SK-N-SH treated with all-trans-retinoic acid at 6 μM for 48 hours (cell line): ENCODE measurements around the gene CACNB3.

ENCODE experiments used
- ATAC-seq: fragments of 200-7000 bp; cut with Tn5 transposase; 3 replicates; pipeline ENCODE4 v1.9.1; 2020; ENCODE audit warnings: mild to moderate bottlenecking, moderate library complexity
- ARNTL ChIP-seq: fragments of 450-650 bp; formaldehyde crosslinking; IDR thresholded peaks from 2 replicates; pipeline ENCODE4 v1.5.0; 2020; ENCODE audit warnings: low read depth, mild to moderate bottlenecking, moderate library complexity, borderline replicate concordance
- BACH2 ChIP-seq: fragments of 250-450 bp; sonication (Bioruptor Pico); IDR thresholded peaks from 2 replicates; pipeline ENCODE4 v1.9.0; 2021; ENCODE audit warnings: mild to moderate bottlenecking, borderline replicate concordance
- CREB5 ChIP-seq: fragments of 250-450 bp; sonication (Bioruptor Pico); IDR thresholded peaks from 2 replicates; pipeline ENCODE4 v1.5.1; 2020; ENCODE audit warnings: low read depth, mild to moderate bottlenecking, moderate library complexity
- CSDC2 ChIP-seq: fragments of 250-450 bp; sonication (Bioruptor Pico); IDR thresholded peaks from 2 replicates; pipeline ENCODE4 v1.5.0; 2020; ENCODE audit warnings: mild to moderate bottlenecking, moderate library complexity
- GLIS3 ChIP-seq: fragments of 250-450 bp; sonication (Bioruptor Pico); IDR thresholded peaks from 2 replicates; pipeline ENCODE4 v1.5.0; 2020; ENCODE audit warnings: mild to moderate bottlenecking, moderate library complexity
- OSR1 ChIP-seq: fragments of 250-450 bp; sonication (Bioruptor Pico); IDR thresholded peaks from 2 replicates; pipeline ENCODE4 v1.8.0; 2022; ENCODE audit warnings: moderate library complexity, mild to moderate bottlenecking, inconsistent platforms
- PATZ1 ChIP-seq: fragments of 250-450 bp; sonication (Bioruptor Pico); IDR thresholded peaks from 2 replicates; pipeline ENCODE4 v1.8.0; 2020; ENCODE audit warnings: mild to moderate bottlenecking, moderate library complexity, borderline replicate concordance
- POU6F1 ChIP-seq: fragments of 250-450 bp; sonication (Bioruptor Pico); IDR thresholded peaks from 2 replicates; pipeline ENCODE4 v1.8.0; 2021; ENCODE audit warnings: low read depth, mild to moderate bottlenecking, moderate library complexity, borderline replicate concordance
- PPARA ChIP-seq: fragments of 250-450 bp; sonication (Bioruptor Pico); IDR thresholded peaks from 2 replicates; pipeline ENCODE4 v1.5.0; 2020; ENCODE audit warnings: mild to moderate bottlenecking, borderline replicate concordance
- RARB ChIP-seq: fragments of 250-450 bp; sonication (Bioruptor Pico); IDR thresholded peaks from 2 replicates; pipeline ENCODE4 v1.8.0; 2021; ENCODE audit warnings: mild to moderate bottlenecking, moderate library complexity
- SNAI2 ChIP-seq: fragments of 250-450 bp; sonication (Bioruptor Pico); IDR thresholded peaks from 2 replicates; pipeline ENCODE4 v1.5.0; 2020; ENCODE audit warnings: mild to moderate bottlenecking, moderate library complexity
- TCF4 ChIP-seq: fragments of 250-450 bp; sonication (Bioruptor Pico); IDR thresholded peaks from 2 replicates; pipeline ENCODE4 v1.8.0; 2021; ENCODE audit warnings: mild to moderate bottlenecking, moderate library complexity, borderline replicate concordance
- ZC3H10 ChIP-seq: fragments of 250-450 bp; sonication (Bioruptor Pico); IDR thresholded peaks from 2 replicates; pipeline ENCODE4 v1.5.1; 2021; ENCODE audit warnings: mild to moderate bottlenecking, moderate library complexity
- ZFP3 ChIP-seq: fragments of 250-450 bp; sonication (Bioruptor Pico); IDR thresholded peaks from 2 replicates; pipeline ENCODE4 v1.5.0; 2020; ENCODE audit warnings: mild to moderate bottlenecking, moderate library complexity
- ZFP30 ChIP-seq: fragments of 450-650 bp; formaldehyde crosslinking; IDR thresholded peaks from 2 replicates; pipeline ENCODE4 v1.5.0; 2022; ENCODE audit warnings: mild to moderate bottlenecking, moderate library complexity
- ZNF565 ChIP-seq: fragments of 450-650 bp; formaldehyde crosslinking; conservative IDR thresholded peaks from 2 replicates; pipeline ENCODE4 v1.5.0; 2020; ENCODE audit warnings: low read depth, mild to moderate bottlenecking, moderate library complexity
- ZNF8 ChIP-seq: fragments of 450-650 bp; formaldehyde crosslinking; IDR thresholded peaks from 2 replicates; pipeline ENCODE4 v1.5.0; 2020; ENCODE audit warnings: mild to moderate bottlenecking, moderate library complexity

CACNB3 gene

GRCh38 chr12:48782457-48783395 is 35.6 kb upstream of the CACNB3 start:
- no peak for ATAC-seq
- TF ChIP-seq OSR1 (CRISPR knock-in tag) (no peak), SNAI2 (CRISPR knock-in tag) (no peak), POU6F1 (CRISPR knock-in tag) (no peak), ZFP30 (no peak), BACH2 (CRISPR knock-in tag) (no peak), CREB5 (no peak)
- TF ChIP-seq, all 23 proteins: peak for 0

- no peak for ATAC-seq
- TF ChIP-seq ZC3H10 (CRISPR knock-in tag) (no peak), CREB5 (no peak), OSR1 (CRISPR knock-in tag) (no peak)
These were observed 34.9 kb upstream of the CACNB3 start for GRCh38 chr12:48783432-48783831.

GRCh38 chr12:48786591-48787544 is 31.4 kb upstream of the CACNB3 start:
- TF ChIP-seq PATZ1 (CRISPR knock-in tag) (no peak), OSR1 (CRISPR knock-in tag) (no peak), CREB5 (no peak), PPARA (CRISPR knock-in tag) (no peak)
- no peak for ATAC-seq

- peak; percentile 50 for ATAC-seq
- TF ChIP-seq ZFP3 (CRISPR knock-in tag) (0 out of 2 replicates have a peak, but pooled peaks have one; percentile 35), ZFP30 (no peak)
These were observed 30.3 kb upstream of the CACNB3 start for GRCh38 chr12:48787791-48788523.

- no peak for TF ChIP-seq RARB (CRISPR knock-in tag)
- no peak for TF ChIP-seq CREB5
- TF ChIP-seq ZC3H10 (CRISPR knock-in tag): no peak
- no peak for TF ChIP-seq ARNTL
- no peak for TF ChIP-seq CSDC2 (CRISPR knock-in tag)
- no peak for TF ChIP-seq ZNF565 (CRISPR knock-in tag)
- no peak for TF ChIP-seq GLIS3 (CRISPR knock-in tag)
- no peak for TF ChIP-seq ZFP3 (CRISPR knock-in tag)
- TF ChIP-seq ZFP30: no peak
- no peak for TF ChIP-seq ZNF8 (CRISPR knock-in tag)
- no peak for TF ChIP-seq BACH2 (CRISPR knock-in tag)
- TF ChIP-seq OSR1 (CRISPR knock-in tag): no peak
- TF ChIP-seq TCF4 (CRISPR knock-in tag): no peak
- peak; percentile 40 for ATAC-seq
These were observed 29.8 kb upstream of the CACNB3 start for GRCh38 chr12:48788524-48788853.
